SJSA1 (cell line): ENCODE measurements around the gene RAP1A. TPM values are rescaled to one million over a fixed set of nuclear protein-coding genes. Genes with fewer than 3 reads are reported as not detected.
"Not testable (repeated sequence)": the region's sequence is repeated elsewhere in the genome, so short reads cannot be mapped to it uniquely, and the experiment has no call there.

Source experiments
- DNase-seq, 2 experiments: peaks; one replicate each; pipeline ENCODE4 v3.0.0-alpha.2; 2015 to 2020; ENCODE audit warnings: low spot score in 2 of 2, low read depth in 1 of 2
- H3K27ac ChIP-seq: fragments of 250-450 bp; sonication (Bioruptor Pico); 2 replicates; pipeline ENCODE4 v1.5.1; 2020; ENCODE audit warnings: mild to moderate bottlenecking, moderate library complexity
- H3K27me3 ChIP-seq: fragments of 250-450 bp; sonication (Bioruptor Pico); replicated peaks from 2 replicates; pipeline ENCODE4 v1.5.1; 2020; ENCODE audit warnings: mild to moderate bottlenecking, moderate library complexity
- H3K36me3 ChIP-seq: fragments of 250-450 bp; sonication (Bioruptor Pico); 2 replicates; pipeline ENCODE4 v1.5.1; 2020; ENCODE audit warnings: mild to moderate bottlenecking
- H3K4me1 ChIP-seq: fragments of 250-450 bp; sonication (Bioruptor Pico); replicated peaks from 2 replicates; pipeline ENCODE4 v1.6.1; 2021; ENCODE audit warnings: mild to moderate bottlenecking
- H3K4me3 ChIP-seq: fragments of 250-450 bp; sonication (Bioruptor Pico); 2 replicates; pipeline ENCODE4 v1.5.1; 2020; ENCODE audit warnings: mild to moderate bottlenecking
- H3K9me3 ChIP-seq: fragments of 250-450 bp; sonication (Bioruptor Pico); replicated peaks from 2 replicates; pipeline ENCODE4 v1.5.1; 2020; ENCODE audit warnings: mild to moderate bottlenecking
- total RNA-seq: library from RNA; depleted of rRNA; stranded (reverse); fragments of >200 nt; shearing (Covaris generic); gene quantifications from 2 replicates; pipeline ENCODE4 v1.2.3, GENCODE V29; 2014

Gene RAP1A
- total RNA-seq, 1 experiment from 2014 or later = 42.6 TPM

DNA sequence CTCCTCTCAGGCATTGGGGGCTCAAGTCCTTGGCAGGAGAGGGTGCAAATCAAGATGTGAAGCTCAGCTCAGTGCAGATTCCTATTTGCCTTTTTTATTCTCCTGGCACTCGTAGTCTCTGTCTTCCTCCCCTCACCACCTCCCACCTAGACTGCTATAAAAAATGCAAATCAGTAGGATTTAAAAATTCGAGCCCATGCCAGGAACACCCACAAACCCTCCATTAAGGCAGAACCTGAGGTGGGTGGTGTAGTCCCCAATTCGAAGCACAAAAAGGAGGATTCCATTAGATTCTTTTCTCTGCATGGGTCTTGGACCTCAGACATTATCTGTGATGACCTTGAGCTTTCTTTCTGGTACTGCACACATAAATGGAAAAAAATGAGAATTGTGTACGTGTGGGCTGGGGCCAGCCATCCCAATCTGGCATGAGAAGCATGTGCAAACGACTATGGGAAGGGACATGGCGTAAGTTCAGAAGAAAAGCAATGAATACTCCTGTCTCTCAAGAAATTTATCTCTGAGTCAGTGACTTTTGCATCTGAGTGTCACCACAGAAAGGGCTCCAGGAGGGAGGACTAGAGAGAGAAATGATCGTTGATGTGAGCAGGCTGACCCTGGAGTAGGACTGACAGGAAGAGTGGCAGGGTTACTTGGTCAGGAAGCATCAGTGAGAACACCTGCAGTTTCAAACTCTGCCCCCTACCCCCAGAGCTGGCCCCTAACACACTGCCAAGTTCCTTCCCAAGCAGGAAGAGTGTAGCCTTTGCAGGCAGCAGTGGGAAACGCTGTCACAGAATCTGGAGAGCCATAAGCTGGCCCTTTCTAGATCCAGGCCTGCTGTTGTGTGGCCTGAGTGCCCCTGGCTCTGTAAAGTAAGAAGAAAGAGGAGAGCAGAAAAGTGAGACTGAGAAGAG, 117.9 kb downstream of the RAP1A start:
- H3K4me1 ChIP-seq = peaks cover 72% of the 10 kb centered on the region

DNA sequence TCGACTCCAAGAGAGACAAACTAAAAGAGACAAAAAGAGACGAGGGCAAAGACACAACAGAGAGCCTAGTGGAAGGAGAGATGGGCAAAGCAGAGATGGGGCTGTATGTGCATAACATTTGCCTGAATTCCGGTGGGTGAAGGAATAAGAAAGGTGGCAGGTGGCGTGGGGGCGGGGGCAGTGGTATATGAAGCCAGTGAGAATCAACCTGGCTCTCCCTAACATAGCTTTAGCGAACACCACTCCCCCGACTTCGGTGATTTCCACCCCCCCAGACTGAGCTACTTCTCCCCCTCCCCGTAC, 118.5 kb downstream of the RAP1A start:
- H3K36me3 ChIP-seq = peaks cover 12% of the 10 kb centered on the region; the same call in 1 of the 2 replicates
- H3K9me3 ChIP-seq = no peaks in the 10 kb centered on the region
- peak overlapping the region; percentile 53 for H3K4me3 ChIP-seq
- no peak overlapping the region for H3K27ac ChIP-seq
- H3K27me3 ChIP-seq = no peaks in the 10 kb centered on the region
- no peak for DNase-seq
- peaks cover 78% of the 10 kb centered on the region for H3K4me1 ChIP-seq

More for the DNA sequence above, 117.9 kb downstream of the RAP1A start:
- peaks cover 12% of the 10 kb centered on the region; the same call in 1 of the 2 replicates for H3K36me3 ChIP-seq
- H3K4me3 ChIP-seq = peak overlapping the region; percentile 53
- H3K9me3 ChIP-seq = no peaks in the 10 kb centered on the region
- peak overlapping the region; percentile 46 for H3K27ac ChIP-seq
- DNase-seq = no peak
- no peaks in the 10 kb centered on the region for H3K27me3 ChIP-seq

DNA sequence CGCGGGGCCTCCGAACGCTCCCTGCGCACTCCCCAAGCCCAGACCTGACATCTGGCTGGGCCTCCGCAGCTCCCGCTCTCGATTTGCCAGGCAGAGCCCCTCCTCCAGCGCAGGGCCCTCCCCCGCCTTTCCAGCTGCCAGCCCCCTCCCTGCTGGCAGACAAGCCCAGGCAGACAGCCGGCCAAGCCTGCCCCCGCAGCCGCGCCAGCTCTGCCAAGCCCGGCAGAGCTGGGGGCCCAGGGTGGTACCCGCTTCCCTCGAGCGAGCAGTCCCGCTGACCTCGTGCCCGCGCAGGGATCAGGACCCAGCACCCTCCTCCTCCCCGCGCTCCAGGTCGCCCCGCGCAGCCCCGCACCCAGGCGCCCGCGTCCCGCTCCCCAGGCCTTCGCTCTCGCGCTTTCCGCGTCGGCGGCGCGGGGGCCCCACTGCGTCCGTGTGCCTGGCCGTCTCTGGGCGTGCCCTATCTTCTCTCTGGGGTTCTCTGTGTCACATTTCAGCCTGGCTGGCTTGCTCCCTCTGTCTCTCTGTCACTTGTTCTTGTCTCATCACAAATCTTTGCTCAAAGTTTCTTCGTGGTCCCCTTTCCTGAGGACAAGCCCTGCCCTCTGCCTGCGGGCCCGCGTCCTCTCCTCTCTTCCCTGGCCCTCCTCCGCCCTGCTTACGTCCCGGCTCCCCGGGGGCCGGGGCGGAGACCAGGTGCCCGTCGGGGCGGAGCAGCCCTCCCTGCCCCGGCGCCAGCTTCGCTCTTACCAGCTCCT, 119.0 kb downstream of the RAP1A start:
- peaks cover 78% of the 10 kb centered on the region for H3K4me1 ChIP-seq
- H3K4me3 ChIP-seq = peak overlapping the region; percentile 53
- H3K36me3 ChIP-seq = peaks cover 12% of the 10 kb centered on the region; the same call in 1 of the 2 replicates
- DNase-seq = peak; percentile 60 to 86
- no peaks in the 10 kb centered on the region for H3K9me3 ChIP-seq
- peak overlapping the region; percentile 9; the same call in 1 of the 2 replicates for H3K27ac ChIP-seq
- no peaks in the 10 kb centered on the region for H3K27me3 ChIP-seq

DNA sequence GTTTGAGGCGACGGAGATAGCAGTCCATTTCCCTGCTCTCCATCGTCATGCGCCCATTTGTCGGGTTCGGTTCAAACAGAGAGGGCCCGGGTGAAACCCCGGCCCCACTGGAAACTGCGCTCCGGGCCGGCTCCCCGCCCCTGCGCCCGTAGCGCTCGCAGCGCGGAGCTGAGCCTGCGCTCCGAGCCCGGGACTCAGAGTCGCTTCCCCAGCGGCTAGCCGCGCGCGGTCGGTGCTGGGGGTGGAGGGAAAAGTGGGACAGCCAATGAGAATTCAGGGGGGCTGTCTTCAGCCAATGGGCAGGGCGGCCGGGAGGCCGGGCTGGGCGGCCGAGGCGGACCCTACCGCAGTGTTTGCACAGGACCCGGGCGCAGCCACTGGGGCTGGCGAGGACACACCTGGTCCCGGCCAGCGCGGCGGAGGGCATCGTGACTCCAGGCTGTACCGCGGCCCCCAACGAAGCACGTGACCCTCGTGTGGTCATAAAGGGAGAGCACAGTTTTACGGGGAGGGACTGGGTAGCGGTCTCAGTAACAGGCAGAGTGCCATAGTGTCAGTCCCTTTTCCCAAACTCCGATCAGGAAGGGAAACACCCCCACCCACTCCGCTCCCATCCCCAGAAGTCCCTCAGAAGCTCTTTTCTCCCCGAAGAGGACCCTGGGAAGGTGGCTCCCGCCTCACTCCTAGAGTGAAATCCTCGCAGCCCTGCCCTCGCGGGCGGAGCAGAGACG, 119.8 kb downstream of the RAP1A start, which contains the start of gene INKA2:
TSS of gene INKA2 (minus strand) at position 202 of the 731 bp plus-strand sequence. CDS start at position 49, 153 bp downstream.
- DNase-seq = peak; percentile 88 to 90
- Histone ChIP-seq H3K9me3 (no peaks in the 10 kb centered on the region), H3K36me3 (peaks cover 12% of the 10 kb centered on the region; the same call in 1 of the 2 replicates), H3K27me3 (no peaks in the 10 kb centered on the region), H3K27ac (peak within 1 kb of the TSS; percentile 9; the same call in 1 of the 2 replicates), H3K4me1 (peaks cover 78% of the 10 kb centered on the region), H3K4me3 (peak within 1 kb of the TSS; percentile 53)

DNA sequence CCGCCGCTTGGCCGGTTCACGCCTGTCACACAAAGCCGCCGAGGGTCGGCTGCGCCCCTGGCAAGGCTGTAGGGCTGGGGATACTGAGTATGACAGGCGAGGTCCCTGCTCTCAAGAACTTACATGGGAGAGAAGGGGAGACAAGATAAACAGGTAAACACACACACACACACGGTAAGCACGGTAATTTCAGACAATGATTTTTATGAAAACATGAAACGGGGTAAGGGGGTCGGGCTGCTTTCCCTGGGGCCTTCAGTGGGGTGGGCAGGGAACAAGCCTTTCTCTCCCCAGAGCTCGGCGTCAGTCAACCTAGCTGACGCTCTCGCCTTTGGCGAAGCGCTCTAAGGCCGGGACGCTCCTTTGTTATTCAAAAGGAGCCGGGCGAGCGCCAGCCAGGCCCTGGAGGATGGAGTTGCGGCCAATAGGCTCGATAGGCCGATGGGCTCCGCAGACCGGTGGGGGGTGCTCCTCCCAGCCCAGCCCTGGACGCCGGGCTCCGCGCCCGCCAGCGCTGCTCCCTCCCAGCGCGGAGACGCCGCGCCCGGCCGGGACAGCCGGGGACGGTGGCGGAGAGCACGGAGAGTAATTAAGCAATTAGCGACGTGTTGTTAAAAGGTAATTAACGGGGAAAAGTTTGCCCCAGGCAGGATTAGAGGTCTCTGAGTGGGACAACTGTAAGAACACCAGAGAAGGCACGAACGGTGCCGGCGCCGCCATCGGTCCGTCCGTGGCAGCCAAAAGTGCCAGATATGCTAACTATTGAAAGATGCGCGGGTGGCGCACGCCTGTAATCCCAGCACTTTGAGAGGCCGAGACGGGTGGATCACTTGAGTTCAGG, 120.6 kb downstream of the RAP1A start:
- Histone ChIP-seq H3K4me3 (peak overlapping the region; percentile 53), H3K27ac (peak overlapping the region; percentile 2; the same call in 1 of the 2 replicates), H3K36me3 (peaks cover 9% of the 10 kb centered on the region; the same call in 1 of the 2 replicates), H3K27me3 (no peaks in the 10 kb centered on the region), H3K9me3 (no peaks in the 10 kb centered on the region), H3K4me1 (peaks cover 75% of the 10 kb centered on the region)
- peak; percentile 43 to 67 for DNase-seq

DNA sequence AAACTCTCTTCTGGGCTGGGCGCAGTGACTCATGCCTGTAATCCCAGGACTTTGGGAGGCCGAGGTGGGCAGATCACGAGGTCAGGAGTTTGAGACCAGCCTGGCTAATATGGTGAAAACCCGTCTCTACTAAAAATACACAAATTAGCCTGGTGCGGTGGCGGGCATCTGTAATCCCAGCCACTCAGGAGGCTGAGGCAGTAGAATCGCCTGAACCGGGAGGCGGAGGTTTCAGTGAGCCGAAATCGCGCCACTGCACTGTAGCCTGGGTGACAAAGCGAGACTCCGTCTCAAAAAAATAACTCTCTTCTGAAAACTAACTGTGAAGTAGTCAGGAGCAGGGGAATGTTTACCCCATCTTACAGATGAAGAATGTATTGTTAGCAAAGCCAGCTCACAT, 122.7 kb downstream of the RAP1A start:
- H3K36me3 ChIP-seq, H3K27ac ChIP-seq, H3K9me3 ChIP-seq, H3K4me3 ChIP-seq, H3K27me3 ChIP-seq, DNase-seq: not testable (repeated sequence)
- peaks cover 54% of the 10 kb centered on the region for H3K4me1 ChIP-seq

DNA sequence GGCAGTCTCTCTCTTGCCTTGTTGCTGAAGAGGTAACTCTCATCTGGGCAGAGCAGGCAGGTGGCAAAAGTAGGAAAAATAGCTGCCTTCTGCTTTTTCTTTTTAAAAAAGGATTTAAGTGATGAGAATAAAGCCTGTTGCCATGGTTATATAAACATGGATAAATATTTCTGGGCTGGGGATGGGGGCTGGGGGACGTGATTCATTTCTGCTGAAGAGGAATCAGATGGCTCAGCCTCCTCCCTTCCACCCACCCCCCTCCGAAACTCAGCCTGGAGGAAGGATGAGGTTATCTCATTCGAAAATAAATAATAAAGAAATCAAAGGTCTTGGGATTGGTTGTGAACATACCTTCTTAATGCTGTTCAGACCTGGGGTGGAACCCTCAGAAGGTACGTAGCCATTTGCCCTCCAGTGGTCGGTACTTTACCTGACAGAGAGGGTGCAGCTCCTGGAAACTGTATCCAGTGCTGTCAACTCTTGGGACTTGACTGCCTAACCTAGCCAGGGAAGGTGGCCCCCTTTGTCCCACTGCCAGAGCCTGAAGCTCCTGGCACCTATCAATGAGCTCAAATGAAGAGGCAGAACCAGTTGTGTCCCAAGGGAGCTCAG, 123.5 kb downstream of the RAP1A start:
- Histone ChIP-seq H3K36me3 (no peaks in the 10 kb centered on the region; the same call in 1 of the 2 replicates), H3K4me3 (no peak overlapping the region), H3K27ac (peak overlapping the region; percentile 38; the same call in 1 of the 2 replicates), H3K9me3 (no peaks in the 10 kb centered on the region), H3K4me1 (peaks cover 46% of the 10 kb centered on the region), H3K27me3 (no peaks in the 10 kb centered on the region)
- DNase-seq = peak in 1 of 2 experiments; percentile 31

DNA sequence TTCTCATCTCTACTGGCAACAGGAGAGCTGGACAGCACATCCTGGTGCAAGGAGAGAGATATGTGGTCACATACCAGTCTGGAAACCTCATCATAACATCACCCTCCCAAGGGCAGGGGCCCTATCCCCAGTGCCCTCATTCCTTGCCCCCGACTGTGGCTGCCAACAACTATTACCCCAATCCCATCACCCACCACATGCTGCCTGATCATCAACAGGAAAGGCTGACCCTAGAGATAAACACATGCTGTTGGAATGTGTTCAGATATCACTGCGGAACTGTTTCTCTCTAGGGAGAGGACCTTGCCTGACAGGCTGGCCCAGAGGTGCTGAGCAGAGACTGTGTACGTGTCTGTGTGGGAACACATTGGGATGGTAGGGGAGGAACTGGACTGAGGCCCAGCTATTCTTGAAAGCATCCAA, 124.1 kb downstream of the RAP1A start:
- H3K9me3 ChIP-seq = no peaks in the 10 kb centered on the region
- no peak overlapping the region for H3K4me3 ChIP-seq
- peaks cover 40% of the 10 kb centered on the region for H3K4me1 ChIP-seq
- H3K27ac ChIP-seq = no peak overlapping the region
- DNase-seq = peak in 1 of 2 experiments; percentile 62
- H3K36me3 ChIP-seq = no peaks in the 10 kb centered on the region
- H3K27me3 ChIP-seq = no peaks in the 10 kb centered on the region

DNA sequence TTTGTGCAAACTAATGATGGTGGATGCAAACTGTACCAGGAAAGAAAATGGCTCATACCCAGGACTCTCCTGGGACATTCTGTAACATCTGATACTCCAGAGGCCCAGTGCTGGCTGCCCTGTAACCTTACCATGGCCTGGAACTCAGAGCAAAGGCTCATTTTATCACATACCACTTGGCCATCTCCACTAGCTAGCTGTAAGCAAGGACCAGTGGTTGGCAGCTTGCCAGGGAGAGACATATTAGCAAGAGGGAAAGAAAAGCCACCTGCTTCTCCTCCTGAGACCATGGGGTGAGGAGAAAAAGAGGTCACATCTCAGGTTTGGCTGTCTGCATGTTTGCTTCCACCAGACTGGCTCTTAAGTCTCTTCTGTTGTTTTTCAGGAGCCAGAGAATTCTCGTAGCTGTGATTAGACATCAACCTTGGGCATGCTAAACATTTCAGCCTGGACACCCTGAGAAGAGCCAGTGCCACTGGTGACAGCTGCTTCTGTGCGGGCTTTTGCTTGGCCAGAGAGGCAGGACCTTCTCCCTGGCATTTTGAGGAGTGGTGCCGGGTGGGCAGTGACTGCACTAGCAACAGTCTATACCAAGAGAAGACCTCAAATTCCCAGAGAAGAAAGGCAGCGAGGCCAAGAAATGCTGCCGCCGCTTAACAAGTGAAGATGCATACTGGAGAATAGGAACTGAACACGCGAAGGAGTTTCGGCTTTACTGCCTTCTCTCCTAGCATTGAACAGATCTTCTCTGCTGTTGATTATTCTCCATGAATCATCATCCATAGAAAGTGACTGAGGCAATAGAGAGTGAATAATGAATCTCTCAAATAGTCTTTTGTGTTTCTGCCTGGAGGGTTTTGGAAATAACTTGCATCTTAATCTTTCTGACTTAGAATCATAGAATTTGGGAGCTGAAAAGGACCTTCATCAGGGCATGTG, 126.4 kb downstream of the RAP1A start:
- Histone ChIP-seq H3K4me1 (peaks cover 24% of the 10 kb centered on the region), H3K27ac (no peak overlapping the region)
- DNase-seq = no peak

DNA sequence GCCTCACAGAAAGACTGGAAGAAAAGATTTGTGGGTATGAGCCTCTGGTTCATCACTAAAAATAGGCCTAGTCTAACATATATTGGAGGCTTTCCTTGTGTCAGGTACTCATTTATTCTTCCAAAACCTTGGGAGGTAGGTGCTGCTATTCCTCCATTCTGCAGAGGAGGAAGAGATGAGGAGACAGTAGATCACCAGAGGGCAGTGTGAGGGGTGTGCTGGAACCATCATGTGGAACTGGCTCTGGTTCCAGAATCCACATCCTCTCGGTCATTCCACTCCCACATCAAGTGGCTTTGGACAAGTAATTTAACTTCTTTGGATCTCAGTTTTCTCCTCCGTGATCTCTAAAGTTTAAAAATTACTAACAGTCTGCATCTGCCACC, 127.0 kb downstream of the RAP1A start:
- Histone ChIP-seq H3K27ac (no peak overlapping the region), H3K9me3 (no peaks in the 10 kb centered on the region), H3K4me1 (peaks cover 24% of the 10 kb centered on the region), H3K4me3 (no peak overlapping the region), H3K36me3 (no peaks in the 10 kb centered on the region), H3K27me3 (no peaks in the 10 kb centered on the region)
- no peak for DNase-seq

More for the DNA sequence above, 126.4 kb downstream of the RAP1A start:
- Histone ChIP-seq H3K4me3 (no peak overlapping the region), H3K36me3 (no peaks in the 10 kb centered on the region), H3K9me3 (no peaks in the 10 kb centered on the region), H3K27me3 (no peaks in the 10 kb centered on the region)

DNA sequence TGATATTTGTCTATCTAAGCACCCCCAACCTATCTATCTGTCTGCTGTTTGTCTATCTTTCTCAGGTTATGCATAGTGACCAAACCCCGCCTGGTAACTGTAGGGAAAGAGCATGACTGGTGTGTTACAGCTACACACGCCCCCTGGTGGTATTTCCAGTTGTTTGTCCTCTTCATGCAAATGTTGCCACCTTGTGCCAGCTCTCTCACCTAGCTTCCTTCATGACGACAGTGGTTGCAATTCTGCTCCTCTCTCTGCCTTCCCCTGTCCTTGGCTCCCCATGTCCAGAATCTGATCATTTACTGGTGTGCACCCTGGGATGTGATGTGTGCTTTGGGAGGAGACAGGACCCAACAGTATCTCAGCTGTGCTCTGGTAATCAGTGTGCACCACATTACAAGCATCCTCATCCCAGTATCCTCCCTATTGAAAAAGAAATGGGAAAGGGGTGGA, 127.7 kb downstream of the RAP1A start:
- peak; percentile 63 to 89 for DNase-seq
- Histone ChIP-seq H3K4me3 (no peak overlapping the region), H3K36me3 (no peaks in the 10 kb centered on the region), H3K9me3 (no peaks in the 10 kb centered on the region), H3K4me1 (peaks cover 20% of the 10 kb centered on the region), H3K27ac (no peak overlapping the region), H3K27me3 (no peaks in the 10 kb centered on the region)
